Activated naive CD8-positive, alpha-beta T cell treated with anti-CD3 and anti-CD28 coated beads, Interleukin-2, amount 50 U/mL, for 24 hours (primary cell): Measurements from ENCODE around the gene CELF1.

Experiments
- ATAC-seq: fragments of 150-1000 bp; cut with Tn5 transposase; one replicate; pipeline ENCODE4 v1.10.0; 2021
- DNase-seq: peaks from one replicate; pipeline ENCODE4 v3.0.0; 2021
- H3K27ac Mint-ChIP-seq: one replicate; pipeline ENCODE4 v1.8.0; 2021; ENCODE audit warnings: mild to moderate bottlenecking, mixed read lengths
- H3K27me3 Mint-ChIP-seq: one replicate; pipeline ENCODE4 v1.8.0; 2021; ENCODE audit warnings: mixed read lengths
- H3K36me3 Mint-ChIP-seq: one replicate; pipeline ENCODE4 v1.8.0; 2021; ENCODE audit warnings: low read depth, mixed read lengths
- H3K4me1 Mint-ChIP-seq: one replicate; pipeline ENCODE4 v1.8.0; 2021; ENCODE audit warnings: mixed read lengths
- H3K4me3 Mint-ChIP-seq: one replicate; pipeline ENCODE4 v1.8.0; 2021; ENCODE audit warnings: mild to moderate bottlenecking, moderate library complexity, mixed read lengths
- H3K9me3 Mint-ChIP-seq: one replicate; pipeline ENCODE4 v1.8.0; 2021; ENCODE audit warnings: mixed read lengths

CELF1 gene

DNA sequence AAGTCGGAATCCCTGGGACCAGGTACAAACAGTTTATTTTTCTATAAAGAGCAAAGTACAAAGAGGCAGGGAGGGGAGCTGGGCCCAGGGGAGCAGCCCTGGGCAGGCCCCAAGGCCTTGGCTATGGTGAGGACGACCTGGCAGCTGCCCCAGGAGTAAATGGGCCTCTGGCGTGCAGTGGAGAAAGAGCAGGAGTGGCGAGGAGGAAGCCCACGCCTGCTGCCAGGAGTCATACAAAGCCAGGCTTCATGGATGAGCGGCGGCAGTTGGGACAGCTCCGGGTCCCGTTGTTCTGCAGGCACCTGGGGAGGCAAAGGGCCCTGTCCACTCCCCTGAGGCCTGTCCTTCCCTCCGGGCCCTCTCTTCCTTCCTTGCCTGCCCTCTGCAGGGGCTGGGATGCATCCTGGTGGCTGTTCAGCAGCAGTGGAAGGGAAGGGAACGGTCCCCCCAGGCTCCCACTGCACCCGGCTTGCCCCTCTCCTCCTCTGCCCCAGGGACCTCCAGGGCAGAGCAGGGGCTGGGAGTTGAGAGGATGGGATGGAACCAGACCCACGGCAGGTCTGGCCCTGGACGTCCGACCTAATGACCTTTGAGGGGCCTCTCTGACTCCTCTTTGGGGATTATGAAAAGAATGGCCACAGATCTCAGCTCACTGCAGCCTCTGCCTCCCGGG lies 115.0 kb downstream of the CELF1 start:
- DNase-seq (no peak), ATAC-seq (no peak)
- Mint-ChIP-seq H3K4me3 (no peak overlapping the region), H3K27me3 (no peaks in the 10 kb centered on the region), H3K36me3 (no peaks in the 10 kb centered on the region), H3K9me3 (no peaks in the 10 kb centered on the region), H3K27ac (no peak overlapping the region), H3K4me1 (no peaks in the 10 kb centered on the region)

DNA sequence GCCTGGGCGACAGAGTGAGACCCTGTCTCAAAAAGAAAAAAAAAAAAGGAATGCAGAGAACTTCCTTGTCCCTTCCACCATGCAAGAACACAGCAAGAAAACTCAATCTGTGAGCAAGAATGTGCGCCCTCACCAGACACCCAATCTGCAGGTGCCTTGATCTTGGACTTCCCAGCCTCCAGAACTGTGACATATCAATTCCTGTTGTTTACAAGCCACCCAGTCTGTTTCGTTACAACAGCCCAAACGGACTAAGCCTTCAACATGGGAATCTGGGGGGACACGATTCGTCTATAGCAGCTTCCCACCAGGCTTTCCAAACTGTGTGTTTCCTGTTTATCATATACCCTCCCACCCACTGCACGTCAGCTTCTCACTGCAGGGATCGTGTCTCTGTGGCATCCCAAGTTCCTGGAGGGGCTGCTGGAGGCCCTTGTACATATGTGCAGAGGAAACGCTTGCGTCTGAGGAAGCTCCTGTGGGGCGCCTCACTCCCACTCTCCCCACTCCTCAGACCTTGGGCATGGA lies 115.7 kb downstream of the CELF1 start:
- Mint-ChIP-seq H3K27me3 (no peaks in the 10 kb centered on the region), H3K36me3 (no peaks in the 10 kb centered on the region), H3K27ac (no peak overlapping the region), H3K9me3 (no peaks in the 10 kb centered on the region), H3K4me3 (no peak overlapping the region), H3K4me1 (no peaks in the 10 kb centered on the region)
- DNase-seq (no peak), ATAC-seq (no peak)

GRCh38 chr11:47436726-47437125 lies 116.2 kb downstream of the CELF1 start:
- Mint-ChIP-seq H3K27ac (no peak overlapping the region), H3K9me3 (no peaks in the 10 kb centered on the region), H3K4me1 (no peaks in the 10 kb centered on the region), H3K27me3 (no peaks in the 10 kb centered on the region), H3K4me3 (no peak overlapping the region), H3K36me3 (no peaks in the 10 kb centered on the region)
- DNase-seq, result no peak
- ATAC-seq, result no peak

GRCh38 chr11:47435687-47436086 lies 117.2 kb downstream of the CELF1 start:
- ATAC-seq, result no peak

GRCh38 chr11:47434011-47434786 lies 118.7 kb downstream of the CELF1 start:
- Mint-ChIP-seq H3K27me3 (no peaks in the 10 kb centered on the region), H3K4me1 (no peaks in the 10 kb centered on the region), H3K36me3 (no peaks in the 10 kb centered on the region), H3K27ac (no peak overlapping the region), H3K4me3 (no peak overlapping the region), H3K9me3 (no peaks in the 10 kb centered on the region)
- ATAC-seq (no peak), DNase-seq (no peak)

More at GRCh38 chr11:47435687-47436086, 117.2 kb downstream of the CELF1 start:
- Mint-ChIP-seq H3K9me3 (no peaks in the 10 kb centered on the region), H3K4me3 (no peak overlapping the region), H3K4me1 (no peaks in the 10 kb centered on the region), H3K27ac (no peak overlapping the region), H3K36me3 (no peaks in the 10 kb centered on the region), H3K27me3 (no peaks in the 10 kb centered on the region)
- DNase-seq, result no peak

GRCh38 chr11:47433157-47433556 lies 119.8 kb downstream of the CELF1 start:
- Mint-ChIP-seq H3K27ac (no peak overlapping the region), H3K36me3 (no peaks in the 10 kb centered on the region), H3K27me3 (no peaks in the 10 kb centered on the region), H3K9me3 (no peaks in the 10 kb centered on the region), H3K4me3 (no peak overlapping the region), H3K4me1 (no peaks in the 10 kb centered on the region)
- ATAC-seq, result no peak
- no peak for DNase-seq

- DNase-seq, result no peak
- no peak overlapping the region for H3K4me3 Mint-ChIP-seq
- no peak for ATAC-seq
- no peaks in the 10 kb centered on the region for H3K27me3 Mint-ChIP-seq
- peaks cover 6% of the 10 kb centered on the region for H3K4me1 Mint-ChIP-seq
- no peak overlapping the region for H3K27ac Mint-ChIP-seq
- no peaks in the 10 kb centered on the region for H3K9me3 Mint-ChIP-seq
- H3K36me3 Mint-ChIP-seq, result no peaks in the 10 kb centered on the region
Observed at GRCh38 chr11:47431356-47432083, 121.4 kb downstream of the CELF1 start.

GRCh38 chr11:47430524-47430923 lies 122.4 kb downstream of the CELF1 start:
- Mint-ChIP-seq H3K27ac (no peak overlapping the region), H3K4me3 (no peak overlapping the region), H3K36me3 (peaks cover 7% of the 10 kb centered on the region), H3K4me1 (peaks cover 7% of the 10 kb centered on the region), H3K27me3 (no peaks in the 10 kb centered on the region), H3K9me3 (no peaks in the 10 kb centered on the region)
- DNase-seq, result no peak
- ATAC-seq, result no peak

- Mint-ChIP-seq H3K27me3 (no peaks in the 10 kb centered on the region), H3K9me3 (no peaks in the 10 kb centered on the region), H3K4me1 (peaks cover 25% of the 10 kb centered on the region), H3K27ac (peak within 1 kb of the TSS; percentile 99), H3K4me3 (peak within 1 kb of the TSS; percentile 99), H3K36me3 (peaks cover 36% of the 10 kb centered on the region)
- ATAC-seq (peak; percentile 94), DNase-seq (peak; percentile 99)
Observed at GRCh38 chr11:47426062-47426956, 126.6 kb downstream of the CELF1 start, which contains the start of gene PSMC3. Gene PSMC3 (minus strand): TSS chr11:47426439. CDS start chr11:47426279, 160 bp downstream.

DNA sequence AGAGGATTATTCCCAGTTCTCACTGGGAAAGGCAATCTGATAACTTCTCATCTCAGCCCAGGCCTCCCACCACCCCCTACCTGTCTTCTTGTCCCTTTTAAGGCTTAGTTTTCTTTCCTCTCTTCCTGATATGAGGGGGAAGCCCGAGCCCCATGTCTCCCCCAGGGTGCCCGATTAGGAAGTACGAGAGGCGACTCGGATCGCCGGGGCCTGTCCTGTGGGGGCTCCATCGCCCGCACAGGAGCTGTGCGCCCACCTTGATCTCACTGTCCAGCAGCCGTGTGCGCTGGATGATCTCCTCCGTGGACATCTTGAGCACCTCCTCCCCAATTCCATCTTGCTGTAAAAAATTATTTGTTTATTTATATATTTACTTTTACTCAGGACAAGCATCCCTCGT lies 127.3 kb downstream of the CELF1 start:
- no peak for DNase-seq
- ATAC-seq, result no peak

DNA sequence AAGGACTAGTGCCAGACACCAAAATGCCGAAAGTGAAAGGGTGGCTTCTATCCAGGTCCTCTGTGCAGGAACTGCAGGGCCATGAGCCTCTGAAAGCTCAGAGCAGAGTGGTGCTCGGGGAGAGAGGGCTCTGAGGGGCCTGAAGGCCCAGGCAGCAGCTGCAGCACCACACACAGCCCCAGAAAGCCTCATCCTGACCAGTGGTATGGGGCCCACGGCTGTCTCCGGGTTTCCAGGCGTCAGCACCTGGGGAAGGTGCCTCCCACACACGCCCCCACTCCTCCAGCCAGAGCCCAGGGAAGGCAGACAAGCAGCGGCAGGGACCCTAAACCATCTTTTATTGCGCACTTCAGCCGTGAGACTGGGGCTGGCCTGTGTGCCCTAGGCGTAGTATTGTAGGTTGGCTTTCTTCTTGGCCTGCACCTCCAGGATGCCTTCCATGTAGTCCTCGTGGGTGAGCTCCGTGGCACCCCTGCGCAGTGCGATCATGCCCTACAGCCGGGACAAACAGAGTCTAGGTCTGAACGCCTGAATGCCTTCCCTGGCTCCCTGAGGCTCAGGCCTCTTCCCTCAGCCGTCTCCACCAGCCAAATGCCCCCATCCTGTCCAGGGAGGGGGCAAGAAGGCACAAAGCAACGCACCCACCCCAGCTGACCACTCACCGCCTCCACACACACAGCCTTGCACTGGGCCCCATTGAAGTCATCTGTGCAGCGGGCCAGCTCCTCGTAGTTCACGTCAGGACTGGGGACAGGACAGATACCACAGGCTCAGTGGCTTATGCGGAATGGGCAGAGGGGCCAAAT lies 134.3 kb downstream of the CELF1 start:
- ATAC-seq, result no peak
- H3K4me1 Mint-ChIP-seq, result peaks cover 1% of the 10 kb centered on the region
- DNase-seq, result no peak
- H3K4me3 Mint-ChIP-seq, result no peak overlapping the region
- H3K9me3 Mint-ChIP-seq, result no peaks in the 10 kb centered on the region
- peaks cover 40% of the 10 kb centered on the region for H3K36me3 Mint-ChIP-seq
- H3K27me3 Mint-ChIP-seq, result no peaks in the 10 kb centered on the region
- H3K27ac Mint-ChIP-seq, result peak overlapping the region; percentile 39

More for the DNA sequence above, 127.3 kb downstream of the CELF1 start:
- Mint-ChIP-seq H3K4me1 (peaks cover 25% of the 10 kb centered on the region), H3K36me3 (peaks cover 39% of the 10 kb centered on the region), H3K27ac (peak overlapping the region; percentile 99), H3K27me3 (no peaks in the 10 kb centered on the region), H3K9me3 (no peaks in the 10 kb centered on the region), H3K4me3 (peak overlapping the region; percentile 99)

- no peak for ATAC-seq
- no peak for DNase-seq
- H3K9me3 Mint-ChIP-seq, result no peaks in the 10 kb centered on the region
- peaks cover 37% of the 10 kb centered on the region for H3K36me3 Mint-ChIP-seq
- peaks cover 1% of the 10 kb centered on the region for H3K4me1 Mint-ChIP-seq
- H3K4me3 Mint-ChIP-seq, result no peak overlapping the region
- H3K27ac Mint-ChIP-seq, result no peak overlapping the region
- no peaks in the 10 kb centered on the region for H3K27me3 Mint-ChIP-seq
Observed at GRCh38 chr11:47417712-47418111, 135.2 kb downstream of the CELF1 start.

GRCh38 chr11:47415949-47416472 lies 136.9 kb downstream of the CELF1 start:
- DNase-seq, result no peak
- H3K36me3 Mint-ChIP-seq, result peaks cover 29% of the 10 kb centered on the region
- no peaks in the 10 kb centered on the region for H3K9me3 Mint-ChIP-seq

More at GRCh38 chr11:47415949-47416472, 136.9 kb downstream of the CELF1 start:
- H3K4me3 Mint-ChIP-seq, result no peak overlapping the region
- ATAC-seq, result peak; percentile 3
- H3K27ac Mint-ChIP-seq, result no peak overlapping the region
- no peaks in the 10 kb centered on the region for H3K4me1 Mint-ChIP-seq
- no peaks in the 10 kb centered on the region for H3K27me3 Mint-ChIP-seq
